Esophagus (tissue), 2 donors: Measurements from ENCODE around the gene ZNF629. TPM values are rescaled to one million over a fixed set of nuclear protein-coding genes. Genes with fewer than 3 reads are reported as not detected.

Experiments
- H3K27ac ChIP-seq, 2 donors: one replicate each; pipeline ENCODE4 v1.5.1; 2013; ENCODE audit warnings: low read depth in 2 of 2, mild to moderate bottlenecking in 2 of 2, inconsistent platforms in 1 of 2, low read length in 1 of 2, moderate library complexity in 1 of 2
- H3K27me3 ChIP-seq, 2 donors: one replicate each; pipeline ENCODE4 v1.6.1; 2013; ENCODE audit warnings: low read length in 2 of 2, control low read depth in 1 of 2, mild to moderate bottlenecking in 1 of 2; ENCODE audit not compliant: insufficient read depth in 2 of 2, control insufficient read depth in 1 of 2
- H3K36me3 ChIP-seq, 2 donors: one replicate each; pipeline ENCODE4 v1.6.1; 2013; ENCODE audit warnings: low read length in 1 of 2; ENCODE audit not compliant: control insufficient read depth in 2 of 2, insufficient read depth in 2 of 2
- H3K4me1 ChIP-seq, 2 donors: one replicate each; pipeline ENCODE4 v1.6.1; 2013; ENCODE audit warnings: low read length in 1 of 2; ENCODE audit not compliant: control insufficient read depth in 2 of 2, insufficient read depth in 2 of 2
- H3K4me3 ChIP-seq, 2 donors: one replicate each; pipeline ENCODE4 v1.5.1; 2013; ENCODE audit warnings: low read length in 2 of 2, mild to moderate bottlenecking in 2 of 2, low read depth in 1 of 2, moderate library complexity in 1 of 2
- H3K9me3 ChIP-seq, 2 donors: one replicate each; pipeline ENCODE4 v1.6.1; 2013; ENCODE audit warnings: mild to moderate bottlenecking in 2 of 2, low read depth in 1 of 2, low read length in 1 of 2, moderate library complexity in 1 of 2; ENCODE audit not compliant: control insufficient read depth in 2 of 2, insufficient read depth in 1 of 2
- WGBS, 2 donors: extraction: QIAGEN DNeasy Blood & Tissue Kit; methylation state at CpG; one replicate each; pipeline ENCODE4 v1.1.7; 2013; 5-methylcytosine and 5-hydroxymethylcytosine counted together
- polyA plus RNA-seq, 2 donors: library from polyadenylated mRNA; stranded (reverse); fragments of 200-250 nt; gene quantifications; one replicate each; pipeline ENCODE4 v1.2.3, GENCODE V29; 2013
- donor health status: healthy with polysubstance abuse.
- donor health status: Bipolar disorder and iron deficiency.

ZNF629 gene
- polyA plus RNA-seq, 2 donors: 3.4 to 4.9 TPM

GRCh38 chr16:30779596-30779995, 7.4 kb downstream of the ZNF629 start:
- Histone ChIP-seq H3K36me3 (peaks cover 2 to 17% of the 10 kb centered on the region in 2 donors), H3K9me3 (no peaks in the 10 kb centered on the region), H3K4me3 (no peak overlapping the region), H3K4me1 (peaks cover 3 to 6% of the 10 kb centered on the region in 2 donors), H3K27ac (no peak overlapping the region), H3K27me3 (no peaks in the 10 kb centered on the region)
- WGBS, 2 donors: 87 to 89% methylated on average over 6 of the region's 6 CpGs

DNA sequence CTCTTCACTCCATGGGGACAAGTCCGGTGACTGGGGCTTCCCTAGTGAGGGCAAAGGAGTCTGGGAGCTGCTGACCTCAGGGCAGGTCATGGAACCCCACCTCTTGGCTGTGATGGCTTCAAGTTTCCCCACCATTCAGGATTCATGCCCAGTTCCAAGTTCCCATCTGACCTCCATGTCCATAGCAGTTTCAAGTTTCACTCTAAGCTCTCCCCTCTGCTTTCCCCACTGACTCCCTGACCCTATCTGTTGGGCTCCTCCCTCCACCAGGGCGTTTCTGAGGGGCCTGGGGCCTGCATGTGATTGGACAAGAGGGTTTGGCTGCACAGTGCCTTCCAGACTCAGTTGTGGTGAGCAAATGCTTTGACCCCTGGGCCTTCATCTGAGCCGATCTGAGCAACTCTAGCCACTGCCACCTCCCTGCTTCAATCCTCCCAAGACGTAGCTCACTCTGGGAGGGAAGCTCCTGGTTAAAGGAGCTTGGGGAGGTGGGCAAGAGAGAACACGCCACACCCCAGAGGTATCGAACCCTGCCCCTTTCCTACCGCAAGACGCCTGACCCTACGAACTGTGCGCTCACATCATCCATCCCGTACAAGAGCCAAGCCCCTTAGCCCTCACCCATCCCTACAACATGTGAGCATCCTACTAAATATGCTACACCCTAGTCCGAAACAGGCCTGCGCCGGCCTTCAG, 8.3 kb downstream of the ZNF629 start:
- Histone ChIP-seq H3K9me3 (no peaks in the 10 kb centered on the region), H3K4me3 (no peak overlapping the region), H3K4me1 (peaks cover 3 to 6% of the 10 kb centered on the region in 2 donors), H3K36me3 (peaks cover 4 to 22% of the 10 kb centered on the region in 2 donors), H3K27ac (no peak overlapping the region), H3K27me3 (no peaks in the 10 kb centered on the region)
- WGBS, 2 donors: 79 to 80% methylated on average over 14 of the region's 14 CpGs

GRCh38 chr16:30777591-30778297, 9.3 kb downstream of the ZNF629 start:
- no peak overlapping the region for H3K27ac ChIP-seq
- 84 to 88% methylated on average over 7 of the region's 7 CpGs for WGBS, 2 donors

DNA sequence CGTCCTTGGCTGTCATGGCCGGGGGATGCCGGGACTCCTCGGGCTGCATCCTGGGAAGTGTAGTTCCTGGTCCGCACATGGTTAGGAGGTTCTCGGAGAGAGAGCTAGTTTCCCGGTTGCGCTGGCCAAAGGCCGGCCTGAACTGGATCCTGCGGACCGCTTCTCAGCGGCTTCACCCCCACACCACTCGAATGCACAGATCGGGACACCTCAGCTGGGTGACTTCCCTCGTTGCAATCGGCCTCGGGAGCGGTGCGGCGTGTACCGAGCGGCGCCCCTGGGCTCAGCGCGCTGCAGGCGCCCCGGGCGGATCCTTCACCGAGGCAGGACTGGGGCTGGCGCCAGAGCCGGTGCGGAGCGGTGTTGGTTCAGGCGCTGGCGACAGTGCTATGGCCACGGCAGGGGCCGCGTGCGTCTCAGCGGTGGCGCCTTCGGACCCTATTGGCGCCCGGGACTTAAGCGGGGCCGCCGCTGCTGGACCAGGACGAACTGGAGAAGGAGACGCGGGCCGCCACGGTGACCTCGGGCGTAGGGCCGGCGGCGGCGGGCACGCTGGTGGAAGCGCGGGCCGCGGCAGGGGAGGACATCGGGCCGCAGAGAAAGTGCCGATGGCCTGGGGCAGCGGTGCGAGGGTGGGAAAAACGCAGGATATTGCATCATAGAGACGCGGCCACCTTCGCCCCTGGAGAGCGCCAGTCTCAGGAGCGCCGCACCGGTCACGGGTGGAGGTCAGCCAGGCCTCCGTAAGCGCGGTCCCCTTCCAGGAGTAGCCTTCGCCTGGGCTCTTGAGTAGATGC, 11.4 kb downstream of the ZNF629 start:
- peaks cover 19 to 24% of the 10 kb centered on the region in 2 donors for H3K36me3 ChIP-seq
- 0% methylated on average over 78 to 81 of the region's 81 CpGs for WGBS, 2 donors
- H3K4me3 ChIP-seq: peak overlapping the region; percentile 71 to 80

More at GRCh38 chr16:30777591-30778297, 9.3 kb downstream of the ZNF629 start:
- no peak overlapping the region for H3K4me3 ChIP-seq
- H3K4me1 ChIP-seq: peaks cover 3 to 6% of the 10 kb centered on the region in 2 donors
- H3K9me3 ChIP-seq: no peaks in the 10 kb centered on the region
- peaks cover 12 to 18% of the 10 kb centered on the region in 2 donors for H3K36me3 ChIP-seq
- H3K27me3 ChIP-seq: no peaks in the 10 kb centered on the region

GRCh38 chr16:30775131-30775391, 11.9 kb downstream of the ZNF629 start:
- Histone ChIP-seq H3K4me3 (peak overlapping the region; percentile 71 to 80), H3K36me3 (peaks cover 19 to 26% of the 10 kb centered on the region in 2 donors)
- 12 to 14% methylated on average over 15 of the region's 15 CpGs for WGBS, 2 donors

More for the DNA sequence above, 11.4 kb downstream of the ZNF629 start:
- no peaks in the 10 kb centered on the region for H3K9me3 ChIP-seq
- no peaks in the 10 kb centered on the region for H3K27me3 ChIP-seq
- H3K4me1 ChIP-seq: peaks cover 3 to 6% of the 10 kb centered on the region in 2 donors
- peak overlapping the region; percentile 72 to 75 for H3K27ac ChIP-seq

GRCh38 chr16:30774367-30775130, 12.5 kb downstream of the ZNF629 start:
- Histone ChIP-seq H3K36me3 (peaks cover 20 to 29% of the 10 kb centered on the region in 2 donors), H3K27me3 (no peaks in the 10 kb centered on the region), H3K4me1 (peaks cover 3 to 6% of the 10 kb centered on the region in 2 donors), H3K4me3 (peak overlapping the region; percentile 71 to 80), H3K9me3 (no peaks in the 10 kb centered on the region), H3K27ac (peak overlapping the region; percentile 63 to 72)
- WGBS, 2 donors: 51 to 63% methylated on average over 8 of the region's 8 CpGs

More at GRCh38 chr16:30775131-30775391, 11.9 kb downstream of the ZNF629 start:
- Histone ChIP-seq H3K27me3 (no peaks in the 10 kb centered on the region), H3K4me1 (peaks cover 3 to 6% of the 10 kb centered on the region in 2 donors), H3K9me3 (no peaks in the 10 kb centered on the region), H3K27ac (peak overlapping the region; percentile 63 to 72)

- Histone ChIP-seq H3K4me1 (peaks cover 3 to 6% of the 10 kb centered on the region in 2 donors), H3K27ac (no peak overlapping the region), H3K9me3 (no peaks in the 10 kb centered on the region), H3K4me3 (no peak overlapping the region), H3K36me3 (peaks cover 27 to 37% of the 10 kb centered on the region in 2 donors), H3K27me3 (no peaks in the 10 kb centered on the region)
- 83 to 87% methylated on average over 14 of the region's 14 CpGs for WGBS, 2 donors
Observed at GRCh38 chr16:30773826-30774225, 13.2 kb downstream of the ZNF629 start.

- peaks cover 2 to 6% of the 10 kb centered on the region in 2 donors for H3K4me1 ChIP-seq
- no peaks in the 10 kb centered on the region for H3K27me3 ChIP-seq
- H3K9me3 ChIP-seq: no peaks in the 10 kb centered on the region
- no peak overlapping the region for H3K27ac ChIP-seq
- 79 to 91% methylated on average over 14 of the region's 14 CpGs for WGBS, 2 donors
- H3K4me3 ChIP-seq: no peak overlapping the region
- peaks cover 35 to 53% of the 10 kb centered on the region in 2 donors for H3K36me3 ChIP-seq
Observed at GRCh38 chr16:30771726-30772125, 15.3 kb downstream of the ZNF629 start.
